Kidney capillary endothelial cell (primary cell): ENCODE data around the gene IGFALS.

Source experiments
- DNase-seq: peaks from one replicate; pipeline ENCODE4 v3.0.0-alpha.2; 2018; ENCODE audit warnings: low spot score

The IGFALS gene

GRCh38 chr16:1776991-1777374, 16.5 kb downstream of the IGFALS start:
- no peak for DNase-seq

DNA sequence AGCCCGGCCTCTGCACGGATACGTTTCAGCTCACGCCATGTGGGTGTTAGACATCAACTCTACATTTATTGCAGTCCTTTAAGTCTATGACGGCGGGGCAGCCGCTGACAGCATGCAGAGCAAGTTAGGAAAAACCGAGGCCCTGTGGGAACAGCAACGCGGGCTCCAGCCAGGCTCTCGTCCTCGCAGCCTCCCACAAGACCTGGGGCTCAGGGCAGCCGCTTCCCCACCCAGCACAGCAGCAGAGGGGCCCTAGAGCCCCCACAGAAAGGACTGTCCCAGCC, 16.9 kb downstream of the IGFALS start:
- no peak for DNase-seq

- no peak for DNase-seq
These were observed 17.4 kb downstream of the IGFALS start for GRCh38 chr16:1775846-1776671.

DNA sequence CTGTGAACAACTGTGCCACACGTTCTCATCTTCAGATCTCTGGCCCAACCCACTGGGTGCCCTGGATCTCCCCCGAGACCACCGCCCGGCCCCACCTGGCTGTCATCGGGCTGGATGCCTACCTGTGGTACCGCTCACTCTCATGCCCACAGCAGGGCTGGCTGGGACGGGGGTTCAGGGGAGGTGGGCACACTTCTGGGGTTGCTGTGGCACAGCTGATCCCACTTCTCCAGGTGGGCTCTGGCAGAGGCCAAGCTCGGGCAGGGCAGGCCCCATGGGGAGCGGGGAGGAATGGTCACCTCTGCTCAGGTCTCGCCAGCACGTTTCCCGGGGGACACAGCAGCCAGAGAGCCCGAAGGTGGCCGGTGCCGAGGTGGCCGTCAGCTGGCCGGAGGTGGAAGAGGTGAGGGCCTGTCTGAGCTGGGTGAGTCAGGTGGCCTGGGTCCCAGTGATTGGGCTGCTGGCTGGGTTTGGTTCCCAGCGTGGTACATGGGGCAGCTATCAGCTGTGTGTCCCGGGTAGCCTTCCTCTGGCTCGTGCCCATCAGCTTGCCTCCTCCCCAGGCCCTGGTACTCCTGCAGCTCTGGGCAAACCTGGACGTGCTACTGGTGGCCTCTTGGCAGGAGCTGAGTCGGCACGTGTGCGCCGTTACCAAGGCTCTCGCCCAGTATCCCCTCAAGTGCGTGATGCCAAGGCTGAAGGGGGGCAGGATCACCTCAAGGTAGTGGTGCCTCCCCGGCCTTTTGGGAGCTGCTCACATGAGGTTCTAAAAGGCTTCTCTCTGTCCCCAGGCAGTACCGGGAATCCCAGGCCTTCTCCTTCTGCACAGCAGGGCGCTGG, 18.3 kb downstream of the IGFALS start:
- no peak for DNase-seq

DNA sequence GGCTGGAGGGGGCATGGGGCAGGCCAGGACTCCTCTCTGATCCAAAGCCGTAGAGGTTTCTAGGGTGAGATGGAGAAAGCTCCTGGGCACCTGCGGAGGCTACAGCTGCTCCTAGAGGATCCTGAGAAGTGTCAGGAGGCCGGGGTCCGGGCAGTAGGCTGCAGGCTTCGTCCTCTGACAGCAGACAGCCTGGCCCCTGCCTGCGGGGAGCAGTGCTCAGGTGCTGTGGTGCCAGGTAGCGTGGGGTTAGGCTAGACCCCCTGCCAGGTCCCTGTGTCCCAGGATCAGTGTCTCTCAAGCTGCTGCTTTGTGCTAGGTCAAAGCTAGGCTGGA, 19.1 kb downstream of the IGFALS start:
- no peak for DNase-seq

- DNase-seq = no peak
These were observed 19.6 kb downstream of the IGFALS start for GRCh38 chr16:1773703-1774447.

DNA sequence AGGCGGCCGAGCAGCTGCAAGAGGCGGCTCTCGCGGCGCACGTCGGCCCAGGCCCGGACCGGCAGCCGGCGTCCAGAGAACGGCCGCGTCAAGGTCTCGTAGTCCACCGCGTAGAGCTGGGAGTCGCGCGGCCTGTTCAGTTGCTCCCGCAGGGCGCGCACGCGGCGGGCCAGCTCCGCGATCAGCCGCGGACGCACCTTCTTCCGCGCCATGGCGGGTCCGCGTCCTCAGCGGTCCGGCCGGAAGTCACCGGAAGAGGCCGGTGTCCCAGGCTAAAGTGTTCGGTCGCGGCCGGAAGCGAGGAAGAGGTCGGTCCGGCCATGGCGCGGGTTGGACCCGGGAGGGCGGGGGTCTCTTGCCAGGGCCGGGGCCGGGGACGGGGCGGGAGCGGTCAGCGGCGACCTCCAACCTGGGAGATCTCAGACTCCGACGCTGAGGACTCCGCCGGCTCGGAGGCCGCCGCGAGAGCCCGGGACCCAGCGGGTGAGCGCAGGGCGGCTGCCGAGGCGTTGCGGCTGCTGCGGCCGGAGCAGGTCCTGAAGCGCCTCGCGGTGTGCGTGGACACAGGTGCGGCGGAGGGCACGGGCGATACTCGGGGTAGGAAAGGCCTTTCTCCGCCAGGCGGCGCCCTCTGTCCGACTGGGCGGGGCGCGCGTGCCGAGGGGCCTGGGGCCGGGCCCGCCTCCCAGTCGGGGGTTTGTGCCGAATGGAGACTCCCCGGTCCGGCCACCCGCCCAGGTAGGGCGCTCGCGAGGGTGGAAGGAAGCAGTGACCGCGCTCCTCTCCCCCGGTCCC, 20.4 kb downstream of the IGFALS start, which contains the start of gene MRPS34:
Gene MRPS34 (minus strand): TSS at position 227 of the 795 bp plus-strand sequence. CDS start 15 bp downstream, at position 212.
- DNase-seq = peak; percentile 76

- DNase-seq = no peak
These were observed 21.1 kb downstream of the IGFALS start, which contains the start of gene EME2 for GRCh38 chr16:1772362-1772907. Gene EME2 (plus strand): TSS chr16:1772810. CDS start chr16:1773228, 418 bp downstream.

- DNase-seq = no peak
These were observed 21.6 kb downstream of the IGFALS start for GRCh38 chr16:1771864-1772361.

- DNase-seq = no peak
These were observed 22.2 kb downstream of the IGFALS start, which contains the start of gene NME3 for GRCh38 chr16:1771188-1771863. Gene NME3 (minus strand): TSS chr16:1771543. CDS start chr16:1771534, 9 bp downstream.

GRCh38 chr16:1770328-1771187, 22.9 kb downstream of the IGFALS start:
- no peak for DNase-seq

DNA sequence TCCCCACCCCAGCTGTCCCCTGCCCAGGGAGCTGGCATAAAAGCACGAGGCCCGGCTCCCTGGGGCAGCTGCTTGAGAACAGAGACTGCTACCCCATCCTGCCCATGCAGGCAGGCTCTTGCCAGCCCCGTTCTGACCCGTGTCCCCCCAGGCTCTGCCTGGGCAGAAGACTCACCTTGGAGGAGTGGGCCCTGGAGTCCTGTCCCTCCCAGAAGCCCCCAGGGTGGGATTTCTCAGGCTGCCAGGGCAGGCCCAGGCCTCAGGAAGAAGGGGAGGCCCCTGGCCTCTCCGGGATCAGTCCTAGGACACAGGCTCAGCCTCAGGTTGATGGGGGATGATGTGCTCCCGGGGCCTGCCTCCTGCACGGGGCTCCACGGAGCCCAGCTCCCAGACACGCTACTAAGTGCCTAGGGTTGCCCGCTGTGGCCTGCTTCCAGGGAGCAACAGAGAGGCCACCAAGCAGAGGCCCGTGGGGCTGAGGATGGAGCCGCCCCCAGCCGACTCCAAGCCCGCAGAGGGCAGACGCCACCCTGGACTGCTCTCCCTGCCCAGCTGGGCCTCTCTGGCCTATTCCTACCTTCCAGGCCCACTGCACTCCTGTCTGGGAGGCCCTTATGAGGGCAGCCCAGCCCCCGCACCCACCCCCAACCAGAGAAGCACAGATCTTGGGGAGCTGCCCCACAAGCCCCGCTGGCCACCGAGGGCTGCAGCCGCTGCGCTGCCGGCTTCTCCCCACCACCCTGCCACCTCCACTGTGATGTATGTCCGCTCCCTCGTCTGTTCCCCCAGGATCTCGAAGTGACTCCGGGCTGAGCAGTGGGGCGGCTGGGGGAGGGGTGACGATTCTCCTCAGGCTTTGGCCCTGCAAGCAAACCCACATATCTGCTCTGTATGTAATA, 23.9 kb downstream of the IGFALS start:
- no peak for DNase-seq

- DNase-seq = no peak
These were observed 24.6 kb downstream of the IGFALS start for GRCh38 chr16:1768767-1769401.

- DNase-seq = no peak
These were observed 25.3 kb downstream of the IGFALS start for GRCh38 chr16:1768061-1768766.

- no peak for DNase-seq
These were observed 26.1 kb downstream of the IGFALS start for GRCh38 chr16:1767116-1767994.

DNA sequence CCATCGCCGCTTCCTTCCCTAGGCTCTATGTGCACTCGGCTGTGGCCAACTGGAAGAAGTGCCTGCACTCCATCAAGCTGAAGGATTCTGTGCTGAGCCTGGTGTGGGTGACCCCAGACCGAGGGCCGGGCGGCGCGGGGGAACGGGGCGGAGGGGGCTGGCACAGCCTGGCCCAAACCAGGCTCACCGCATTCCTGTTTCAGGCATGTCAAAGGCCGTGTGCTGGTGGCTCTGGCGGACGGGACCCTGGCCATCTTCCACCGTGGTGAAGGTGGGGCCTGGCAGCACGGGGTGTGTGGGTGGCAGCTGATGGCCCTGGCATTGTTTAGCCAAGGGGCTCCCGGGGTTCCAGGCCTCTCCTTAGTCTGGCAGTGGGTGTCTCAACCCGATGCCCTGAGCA, 26.8 kb downstream of the IGFALS start:
- no peak for DNase-seq
